Lung microvascular endothelial cell (primary cell): ENCODE data around the gene OR2G3. TPM values are rescaled to one million over a fixed set of nuclear protein-coding genes. Genes with fewer than 3 reads are reported as not detected.

ENCODE experiments used
- total RNA-seq: library from RNA; depleted of rRNA; stranded (reverse); fragments of >200 nt; gene quantifications from 2 replicates; pipeline ENCODE4 v1.2.1, GENCODE V29; 2014

Gene OR2G3
- total RNA-seq, 1 donor from 2014 or later = not detected

Other genes with a start within 250 kb of the OR2G3 start
- under 0.01 TPM in 2 replicates for gene NLRP3, start 189.4 kb upstream of the OR2G3 start, total RNA-seq
- gene OR2B11, start 147.5 kb upstream of the OR2G3 start, total RNA-seq = not detected in 2 replicates
- gene OR2C3, start 69.1 kb upstream of the OR2G3 start, total RNA-seq = not detected in 2 replicates
- gene GCSAML, start 56.5 kb upstream of the OR2G3 start, total RNA-seq = not detected in 2 replicates
- not detected in 2 replicates for gene OR2G2, start 17.2 kb upstream of the OR2G3 start, total RNA-seq
- gene OR13G1, start 74.2 kb downstream of the OR2G3 start, total RNA-seq = not detected in 2 replicates
- not detected in 2 replicates for gene OR6F1, start 111.1 kb downstream of the OR2G3 start, total RNA-seq
- not detected in 2 replicates for gene OR14K1, start 133.0 kb downstream of the OR2G3 start, total RNA-seq
- not detected in 2 replicates for gene OR14A2, start 142.6 kb downstream of the OR2G3 start, total RNA-seq
- gene OR1C1, start 155.0 kb downstream of the OR2G3 start, total RNA-seq = not detected in 2 replicates
- not detected in 2 replicates for gene OR14A16, start 218.5 kb downstream of the OR2G3 start, total RNA-seq
- gene OR11L1, start 236.3 kb downstream of the OR2G3 start, total RNA-seq = not detected in 2 replicates